Gastrocnemius medialis (tissue), 4 donors: ENCODE data around the gene A1CF.

ENCODE experiments used
- POLR2A ChIP-seq, 2 donors: fragments of 450-650 bp; IDR thresholded peaks; one replicate each; pipeline ENCODE4 v1.6.1; 2017; ENCODE audit warnings: antibody characterized with exemption in 2 of 2, mild to moderate bottlenecking in 2 of 2, moderate library complexity in 2 of 2
- TF ChIP-seq, protein P1 (sequence below), 5 experiments: fragments of 450-650 bp in 3 of 5; fragments of 200-600 bp in 2 of 5; sonication (generic) in 2 of 5; IDR thresholded peaks in 4 of 5; conservative IDR thresholded peaks in 1 of 5; 1 replicate in 4 of 5; 2 replicates in 1 of 5; pipeline ENCODE4 v1.5.1; 2016 to 2019; ENCODE audit warnings: antibody characterized with exemption in 5 of 5, mild to moderate bottlenecking in 3 of 5, moderate library complexity in 3 of 5

DNA sequence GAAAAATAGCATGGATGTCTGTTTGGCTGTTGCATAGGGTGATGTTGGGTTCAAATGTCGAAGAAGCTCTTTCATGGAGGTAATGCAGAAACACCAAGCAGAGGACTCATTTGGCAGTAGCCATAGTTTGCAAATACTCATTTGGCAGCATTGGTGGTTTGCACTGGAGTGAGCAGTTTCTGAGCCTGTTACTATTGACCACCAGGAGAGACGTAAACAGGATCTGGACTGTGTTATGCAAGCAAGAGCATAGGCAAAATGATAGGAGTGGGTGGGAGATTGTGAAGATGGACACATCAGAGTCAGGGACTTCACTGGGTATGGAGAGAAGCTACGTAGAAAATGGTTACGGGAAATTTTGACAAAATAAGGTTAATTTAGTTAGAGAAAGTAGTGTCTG lies 22.9 kb upstream of the A1CF start:
- TF ChIP-seq, protein P1, sequence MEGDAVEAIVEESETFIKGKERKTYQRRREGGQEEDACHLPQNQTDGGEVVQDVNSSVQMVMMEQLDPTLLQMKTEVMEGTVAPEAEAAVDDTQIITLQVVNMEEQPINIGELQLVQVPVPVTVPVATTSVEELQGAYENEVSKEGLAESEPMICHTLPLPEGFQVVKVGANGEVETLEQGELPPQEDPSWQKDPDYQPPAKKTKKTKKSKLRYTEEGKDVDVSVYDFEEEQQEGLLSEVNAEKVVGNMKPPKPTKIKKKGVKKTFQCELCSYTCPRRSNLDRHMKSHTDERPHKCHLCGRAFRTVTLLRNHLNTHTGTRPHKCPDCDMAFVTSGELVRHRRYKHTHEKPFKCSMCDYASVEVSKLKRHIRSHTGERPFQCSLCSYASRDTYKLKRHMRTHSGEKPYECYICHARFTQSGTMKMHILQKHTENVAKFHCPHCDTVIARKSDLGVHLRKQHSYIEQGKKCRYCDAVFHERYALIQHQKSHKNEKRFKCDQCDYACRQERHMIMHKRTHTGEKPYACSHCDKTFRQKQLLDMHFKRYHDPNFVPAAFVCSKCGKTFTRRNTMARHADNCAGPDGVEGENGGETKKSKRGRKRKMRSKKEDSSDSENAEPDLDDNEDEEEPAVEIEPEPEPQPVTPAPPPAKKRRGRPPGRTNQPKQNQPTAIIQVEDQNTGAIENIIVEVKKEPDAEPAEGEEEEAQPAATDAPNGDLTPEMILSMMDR (IDR thresholded peaks at IDR 0.05 in 4 of 5, conservative IDR thresholded peaks at IDR 0.05 in 1 of 5), result no peak
- no peak for TF ChIP-seq POLR2A (IDR thresholded peaks at IDR 0.05)
